ENCODE data around the gene SPP2. TPM values are rescaled to one million over a fixed set of nuclear protein-coding genes. Genes with fewer than 3 reads are reported as not detected.
A peak's percentile ranks its signal among the peaks of the same experiment; 100 is the strongest.

The SPP2 gene
- not detected for total RNA-seq
- total RNA-seq: 0 reads per million in 2 donors

- DNase-seq (no peak), ATAC-seq (no peak)
- no peak within 1 kb of the TSS for H3K4me3 Mint-ChIP-seq
- no peak within 1 kb of the TSS for H3K27ac Mint-ChIP-seq
- no peaks in the 10 kb centered on the region for H3K36me3 Mint-ChIP-seq (ENCODE audit: low read depth)
- peaks cover 2% of the 10 kb centered on the region for H3K4me1 Mint-ChIP-seq
- H3K9me3 ChIP-seq (ENCODE audit: control insufficient read depth, low read length, poor library complexity, severe bottlenecking): peaks cover 3% of the 10 kb centered on the region
- H3K27me3 Mint-ChIP-seq: no peaks in the 10 kb centered on the region
These were observed at the start of gene SPP2 for GRCh38 chr2:234050455-234051135. Gene SPP2, plus strand, starts transcription at chr2:234050702. Its CDS starts 85 bp downstream, at chr2:234050787.

- ATAC-seq: peak; percentile 59
- no peaks in the 10 kb centered on the region for H3K36me3 Mint-ChIP-seq (ENCODE audit: low read depth)
- peaks cover 24% of the 10 kb centered on the region for H3K4me1 Mint-ChIP-seq
- no peaks in the 10 kb centered on the region for H3K27me3 Mint-ChIP-seq
- H3K27ac Mint-ChIP-seq: peak overlapping the region; percentile 24
- no peak for DNase-seq
- H3K9me3 ChIP-seq (ENCODE audit: control insufficient read depth, low read length, poor library complexity, severe bottlenecking): no peaks in the 10 kb centered on the region
- peak overlapping the region; percentile 1 for H3K4me3 Mint-ChIP-seq
These were observed 48.9 kb upstream of the SPP2 start for GRCh38 chr2:234001380-234002160.

GRCh38 chr2:234002281-234002680 lies 48.2 kb upstream of the SPP2 start:
- H3K27ac Mint-ChIP-seq: peak overlapping the region; percentile 24
- H3K36me3 Mint-ChIP-seq (ENCODE audit: low read depth): no peaks in the 10 kb centered on the region
- ATAC-seq (no peak), DNase-seq (no peak)
- no peaks in the 10 kb centered on the region for H3K27me3 Mint-ChIP-seq
- no peaks in the 10 kb centered on the region for H3K9me3 ChIP-seq (ENCODE audit: control insufficient read depth, low read length, poor library complexity, severe bottlenecking)
- H3K4me1 Mint-ChIP-seq: peaks cover 24% of the 10 kb centered on the region
- H3K4me3 Mint-ChIP-seq: no peak overlapping the region

- H3K4me3 Mint-ChIP-seq: no peak overlapping the region
- no peaks in the 10 kb centered on the region for H3K36me3 Mint-ChIP-seq (ENCODE audit: low read depth)
- H3K27ac Mint-ChIP-seq: no peak overlapping the region
- peaks cover 22% of the 10 kb centered on the region for H3K4me1 Mint-ChIP-seq
- DNase-seq (no peak), ATAC-seq (no peak)
- no peaks in the 10 kb centered on the region for H3K9me3 ChIP-seq (ENCODE audit: control insufficient read depth, low read length, poor library complexity, severe bottlenecking)
- H3K27me3 Mint-ChIP-seq: no peaks in the 10 kb centered on the region
These were observed 46.4 kb upstream of the SPP2 start for GRCh38 chr2:234003972-234004617.

GRCh38 chr2:234005126-234005525 lies 45.4 kb upstream of the SPP2 start:
- Mint-ChIP-seq H3K27me3 (no peaks in the 10 kb centered on the region), H3K4me1 (peaks cover 24% of the 10 kb centered on the region), H3K4me3 (no peak overlapping the region), H3K36me3 (ENCODE audit: low read depth) (no peaks in the 10 kb centered on the region), H3K27ac (no peak overlapping the region)
- H3K9me3 ChIP-seq (ENCODE audit: control insufficient read depth, low read length, poor library complexity, severe bottlenecking): no peaks in the 10 kb centered on the region
- no peak for DNase-seq
- no peak for ATAC-seq

- Mint-ChIP-seq H3K4me1 (peaks cover 17% of the 10 kb centered on the region), H3K4me3 (no peak overlapping the region), H3K27ac (no peak overlapping the region), H3K27me3 (no peaks in the 10 kb centered on the region), H3K36me3 (ENCODE audit: low read depth) (no peaks in the 10 kb centered on the region)
- no peak for DNase-seq
- no peaks in the 10 kb centered on the region for H3K9me3 ChIP-seq (ENCODE audit: control insufficient read depth, low read length, poor library complexity, severe bottlenecking)
- ATAC-seq: no peak
These were observed 44.0 kb upstream of the SPP2 start for GRCh38 chr2:234006501-234006900.

GRCh38 chr2:234014427-234014826 lies 36.1 kb upstream of the SPP2 start:
- H3K9me3 ChIP-seq (ENCODE audit: control insufficient read depth, low read length, poor library complexity, severe bottlenecking): no peaks in the 10 kb centered on the region
- no peak overlapping the region for H3K27ac Mint-ChIP-seq
- no peak overlapping the region for H3K4me3 Mint-ChIP-seq
- ATAC-seq (no peak), DNase-seq (no peak)
- H3K36me3 Mint-ChIP-seq (ENCODE audit: low read depth): no peaks in the 10 kb centered on the region
- peaks cover 5% of the 10 kb centered on the region for H3K27me3 Mint-ChIP-seq
- no peaks in the 10 kb centered on the region for H3K4me1 Mint-ChIP-seq

GRCh38 chr2:234015861-234016260 lies 34.6 kb upstream of the SPP2 start:
- no peak for ATAC-seq

GRCh38 chr2:234019896-234020295 lies 30.6 kb upstream of the SPP2 start:
- Mint-ChIP-seq H3K27ac (no peak overlapping the region), H3K27me3 (peaks cover 5% of the 10 kb centered on the region), H3K4me1 (peaks cover 2% of the 10 kb centered on the region), H3K36me3 (ENCODE audit: low read depth) (no peaks in the 10 kb centered on the region), H3K4me3 (no peak overlapping the region)
- DNase-seq (no peak), ATAC-seq (no peak)
- H3K9me3 ChIP-seq (ENCODE audit: control insufficient read depth, low read length, poor library complexity, severe bottlenecking): no peaks in the 10 kb centered on the region

More at GRCh38 chr2:234015861-234016260, 34.6 kb upstream of the SPP2 start:
- no peaks in the 10 kb centered on the region for H3K9me3 ChIP-seq (ENCODE audit: control insufficient read depth, low read length, poor library complexity, severe bottlenecking)
- H3K4me3 Mint-ChIP-seq: no peak overlapping the region
- H3K27me3 Mint-ChIP-seq: peaks cover 5% of the 10 kb centered on the region
- H3K36me3 Mint-ChIP-seq (ENCODE audit: low read depth): no peaks in the 10 kb centered on the region
- H3K27ac Mint-ChIP-seq: no peak overlapping the region
- no peaks in the 10 kb centered on the region for H3K4me1 Mint-ChIP-seq
- no peak for DNase-seq

- H3K4me3 Mint-ChIP-seq: no peak overlapping the region
These were observed 30.2 kb upstream of the SPP2 start for GRCh38 chr2:234020332-234020731.

GRCh38 chr2:234022424-234022823 lies 28.1 kb upstream of the SPP2 start:
- peaks cover 19% of the 10 kb centered on the region for H3K4me1 Mint-ChIP-seq
- H3K27me3 Mint-ChIP-seq: peaks cover 1% of the 10 kb centered on the region

More at GRCh38 chr2:234020332-234020731, 30.2 kb upstream of the SPP2 start:
- no peak overlapping the region for H3K27ac Mint-ChIP-seq
- no peaks in the 10 kb centered on the region for H3K36me3 Mint-ChIP-seq (ENCODE audit: low read depth)
- no peaks in the 10 kb centered on the region for H3K9me3 ChIP-seq (ENCODE audit: control insufficient read depth, low read length, poor library complexity, severe bottlenecking)
- ATAC-seq: no peak
- peaks cover 5% of the 10 kb centered on the region for H3K27me3 Mint-ChIP-seq
- no peak for DNase-seq
- peaks cover 2% of the 10 kb centered on the region for H3K4me1 Mint-ChIP-seq

GRCh38 chr2:234024304-234024703 lies 26.2 kb upstream of the SPP2 start:
- Mint-ChIP-seq H3K27me3 (no peaks in the 10 kb centered on the region), H3K4me3 (no peak overlapping the region)

More at GRCh38 chr2:234022424-234022823, 28.1 kb upstream of the SPP2 start:
- H3K9me3 ChIP-seq (ENCODE audit: control insufficient read depth, low read length, poor library complexity, severe bottlenecking): no peaks in the 10 kb centered on the region
- no peak for DNase-seq
- ATAC-seq: no peak
- H3K4me3 Mint-ChIP-seq: no peak overlapping the region
- H3K27ac Mint-ChIP-seq: no peak overlapping the region
- no peaks in the 10 kb centered on the region for H3K36me3 Mint-ChIP-seq (ENCODE audit: low read depth)

GRCh38 chr2:234025466-234025865 lies 25.0 kb upstream of the SPP2 start:
- ATAC-seq: peak; percentile 73
- Mint-ChIP-seq H3K27ac (peak overlapping the region; percentile 71), H3K27me3 (no peaks in the 10 kb centered on the region), H3K4me3 (peak overlapping the region; percentile 82), H3K36me3 (ENCODE audit: low read depth) (no peaks in the 10 kb centered on the region), H3K4me1 (peaks cover 24% of the 10 kb centered on the region)
- no peak for DNase-seq
- H3K9me3 ChIP-seq (ENCODE audit: control insufficient read depth, low read length, poor library complexity, severe bottlenecking): no peaks in the 10 kb centered on the region

More at GRCh38 chr2:234024304-234024703, 26.2 kb upstream of the SPP2 start:
- no peak for ATAC-seq
- no peak overlapping the region for H3K27ac Mint-ChIP-seq
- H3K36me3 Mint-ChIP-seq (ENCODE audit: low read depth): no peaks in the 10 kb centered on the region
- H3K4me1 Mint-ChIP-seq: peaks cover 24% of the 10 kb centered on the region
- H3K9me3 ChIP-seq (ENCODE audit: control insufficient read depth, low read length, poor library complexity, severe bottlenecking): no peaks in the 10 kb centered on the region
- DNase-seq: no peak

Measured in T-helper 17 cell (primary cell).